ENCODE data around the gene PPP1R37.
"Not testable (repeated sequence)": the region's sequence is repeated elsewhere in the genome, so short reads cannot be mapped to it uniquely, and the experiment has no call there.

Gene PPP1R37

GRCh38 chr19:45115809-45116615 is 23.0 kb downstream of the PPP1R37 start:
- no peak for DNase-seq

- no peak for DNase-seq
Measured at GRCh38 chr19:45117167-45117594, 24.2 kb downstream of the PPP1R37 start.

DNA sequence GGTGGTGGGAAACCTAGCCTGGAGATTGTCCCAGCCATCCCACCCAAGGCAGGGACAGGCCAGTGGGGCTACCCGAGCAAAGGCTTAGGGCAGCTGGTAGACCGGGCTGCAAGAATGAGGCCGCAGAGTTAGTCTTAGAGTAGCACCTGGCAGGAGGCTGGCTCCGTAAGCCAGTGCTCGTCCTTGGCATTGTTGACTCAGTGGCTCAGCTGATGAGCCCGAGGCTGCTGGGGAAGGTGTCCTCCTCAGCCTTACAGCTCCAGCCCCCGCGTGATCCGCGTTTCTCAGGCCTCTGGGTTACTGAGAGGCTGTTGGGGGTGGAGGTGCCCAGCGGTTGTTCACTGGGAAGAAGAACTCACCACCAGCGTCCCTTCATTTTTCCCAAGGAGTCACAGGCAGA is 24.7 kb downstream of the PPP1R37 start:
- no peak for DNase-seq

- no peak for DNase-seq
Measured at GRCh38 chr19:45118106-45118505, 25.1 kb downstream of the PPP1R37 start.

DNA sequence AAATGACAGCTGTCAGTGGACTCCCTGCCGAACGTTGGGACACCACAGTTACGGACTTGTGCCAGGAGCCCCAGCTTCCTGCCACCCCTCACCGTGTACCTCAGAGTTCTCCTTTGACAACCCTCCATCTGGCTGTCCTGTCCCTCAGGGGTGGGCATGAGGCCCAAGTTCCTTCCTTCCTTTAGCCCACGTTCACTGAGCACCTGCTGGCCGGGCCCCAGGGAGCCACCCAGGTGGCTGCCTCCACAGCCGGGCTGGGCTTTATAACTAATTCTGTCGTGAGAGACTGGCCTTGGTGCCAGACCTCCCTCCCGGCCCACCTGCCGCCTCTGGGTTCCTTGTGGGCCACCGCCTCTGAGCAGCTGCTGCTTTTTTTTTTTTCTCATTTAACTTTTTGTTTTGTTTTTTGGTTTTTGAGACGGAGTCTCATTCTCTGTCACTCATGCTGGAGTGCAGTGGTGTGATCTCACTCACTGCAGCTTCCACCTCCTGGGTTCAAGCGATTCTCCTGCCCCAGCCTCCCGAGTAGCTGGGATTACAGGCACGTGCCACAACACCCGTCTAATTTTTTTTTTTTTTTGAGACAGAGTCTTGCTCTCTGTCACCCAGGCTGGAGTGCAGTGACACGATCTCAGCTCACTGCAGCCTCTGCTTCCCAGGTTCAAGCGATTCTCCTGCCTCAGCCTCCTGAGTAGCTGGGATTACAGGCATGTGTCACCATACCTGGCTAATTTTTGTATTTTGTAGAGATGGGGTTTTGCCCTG is 25.8 kb downstream of the PPP1R37 start:
- DNase-seq: not testable (repeated sequence)

DNA sequence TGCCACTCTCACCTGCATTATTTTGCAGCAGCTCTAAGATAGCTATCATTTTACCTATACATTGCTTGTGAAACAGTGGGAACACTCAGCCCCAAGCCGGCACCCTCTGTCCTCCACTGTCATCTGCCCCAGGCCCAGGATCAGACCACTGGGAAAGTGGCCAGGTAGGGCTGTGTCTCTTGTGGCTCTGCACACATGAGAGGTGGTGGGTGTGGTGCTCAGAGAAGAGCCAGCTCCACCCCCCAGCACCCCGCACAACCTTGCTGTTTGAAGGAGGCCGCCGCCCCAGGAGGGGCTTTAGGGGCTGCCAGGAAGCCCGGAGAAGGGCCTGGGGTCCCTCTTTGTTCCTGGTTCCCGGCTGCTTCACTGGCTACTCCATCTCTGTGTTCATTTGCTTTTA is 26.6 kb downstream of the PPP1R37 start:
- DNase-seq: no peak

DNA sequence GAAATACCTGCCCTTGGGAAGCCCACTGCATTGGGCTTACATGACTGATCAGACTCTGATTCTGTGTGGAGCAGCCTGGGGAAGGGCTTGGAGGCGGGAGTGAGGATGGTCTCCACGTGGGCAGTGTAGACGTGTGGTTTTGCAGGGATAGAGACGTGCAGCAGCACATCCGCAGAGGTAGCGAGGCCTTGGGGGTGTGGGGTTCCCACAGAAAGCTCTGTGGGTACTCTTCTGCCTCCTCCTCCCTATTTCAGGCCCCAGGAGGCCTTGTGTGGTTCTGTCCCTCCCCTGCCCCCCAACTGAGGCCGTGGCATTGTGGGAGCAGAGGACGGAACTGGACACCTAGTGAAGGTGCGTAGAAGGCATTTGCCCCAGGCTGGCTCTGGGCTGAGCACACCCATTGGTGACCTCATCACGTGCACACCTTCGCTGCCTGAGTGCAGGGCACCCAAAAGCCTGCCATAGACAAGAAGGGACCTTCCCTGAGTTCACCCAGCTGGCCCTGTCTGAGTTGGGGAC is 28.9 kb downstream of the PPP1R37 start:
- no peak for DNase-seq

GRCh38 chr19:45122832-45123231 is 29.9 kb downstream of the PPP1R37 start:
- no peak for DNase-seq

DNA sequence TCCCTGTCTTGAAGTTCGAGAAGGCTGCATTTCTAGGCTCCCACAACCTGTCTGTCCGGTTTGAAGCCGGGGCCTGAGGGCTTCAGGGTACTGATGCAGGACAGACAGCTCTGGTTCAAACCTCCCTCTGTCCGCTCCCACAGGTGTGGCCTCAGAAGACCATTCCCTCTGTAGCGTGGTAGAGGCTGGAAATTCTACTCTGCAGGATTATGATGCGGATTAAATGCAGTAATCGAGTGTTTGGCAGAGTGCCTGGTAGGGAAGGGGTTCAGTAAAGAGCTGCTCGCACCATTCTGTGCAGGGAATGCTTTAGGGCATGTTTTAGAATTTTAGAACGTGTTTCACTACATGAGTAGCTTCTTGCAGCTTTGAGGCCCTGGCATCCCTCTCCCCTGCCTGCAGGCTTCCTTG is 30.5 kb downstream of the PPP1R37 start:
- no peak for DNase-seq

DNA sequence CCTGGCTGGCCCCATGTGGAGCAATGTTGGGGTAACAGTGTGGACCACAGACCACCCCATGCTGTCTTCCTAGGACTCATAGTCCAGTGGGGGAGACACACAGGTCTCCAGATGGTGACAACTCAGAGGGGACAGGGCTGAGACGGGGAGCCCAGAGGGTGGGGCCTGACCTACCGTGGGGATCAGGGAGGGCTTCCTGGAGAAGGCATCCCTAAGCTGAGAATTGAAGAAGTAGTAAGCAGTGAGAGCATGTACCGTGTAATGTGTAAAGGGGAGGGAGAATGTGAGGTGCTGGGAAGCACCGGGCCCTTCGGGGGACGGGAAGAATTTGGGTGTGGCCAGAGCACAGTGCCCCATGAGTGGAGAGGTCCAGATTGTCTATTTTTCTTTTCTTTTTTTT is 31.0 kb downstream of the PPP1R37 start:
- no peak for DNase-seq

GRCh38 chr19:45125360-45125759 is 32.4 kb downstream of the PPP1R37 start:
- DNase-seq: no peak

DNA sequence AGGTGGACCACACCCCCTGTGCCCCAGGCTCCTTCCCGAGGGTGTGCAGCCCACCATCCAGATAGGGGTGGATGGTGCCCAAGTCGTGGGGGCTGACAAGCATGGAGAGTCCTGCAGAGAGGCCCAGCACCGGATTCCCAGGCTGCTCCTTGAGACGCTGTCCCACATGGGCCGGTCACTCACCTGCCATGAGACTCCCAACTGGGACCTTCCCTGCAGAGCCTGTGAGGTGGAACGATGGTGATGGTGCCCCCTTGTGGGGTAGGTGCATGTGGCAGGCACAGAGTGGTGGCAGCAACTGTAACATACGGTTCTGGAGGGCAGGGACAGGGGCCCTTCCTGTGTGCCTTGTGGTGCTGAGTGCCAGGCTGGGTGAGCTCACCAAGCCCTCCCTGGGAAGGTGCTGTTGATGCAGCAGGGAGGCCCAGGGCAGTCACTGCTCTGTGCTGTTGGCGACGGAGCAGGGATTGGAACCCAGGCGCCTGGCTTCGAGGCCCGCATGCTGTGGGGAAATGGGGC is 33.1 kb downstream of the PPP1R37 start:
- no peak for DNase-seq

GRCh38 chr19:45126654-45127053 is 33.7 kb downstream of the PPP1R37 start:
- no peak for DNase-seq

DNA sequence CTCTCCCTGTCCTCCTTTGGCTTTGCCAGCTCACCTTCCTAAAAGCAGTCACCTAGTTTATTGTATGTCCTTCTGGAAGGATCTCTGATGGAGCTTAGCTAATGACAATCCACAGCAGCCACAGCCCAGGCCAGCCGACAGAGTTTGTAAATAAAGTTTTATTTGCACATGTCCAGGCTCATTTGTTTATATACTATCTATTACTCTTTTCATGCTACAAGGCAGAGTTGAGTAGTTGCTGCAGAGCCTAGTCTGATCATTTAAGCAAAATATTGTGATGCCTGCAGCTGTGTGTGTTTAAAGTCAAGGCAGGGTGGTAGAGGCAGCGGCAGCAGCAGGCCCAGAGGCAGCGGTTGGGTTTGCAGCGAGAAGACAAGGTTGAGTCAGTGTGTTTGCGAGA is 35.2 kb downstream of the PPP1R37 start:
- DNase-seq: no peak

DNA sequence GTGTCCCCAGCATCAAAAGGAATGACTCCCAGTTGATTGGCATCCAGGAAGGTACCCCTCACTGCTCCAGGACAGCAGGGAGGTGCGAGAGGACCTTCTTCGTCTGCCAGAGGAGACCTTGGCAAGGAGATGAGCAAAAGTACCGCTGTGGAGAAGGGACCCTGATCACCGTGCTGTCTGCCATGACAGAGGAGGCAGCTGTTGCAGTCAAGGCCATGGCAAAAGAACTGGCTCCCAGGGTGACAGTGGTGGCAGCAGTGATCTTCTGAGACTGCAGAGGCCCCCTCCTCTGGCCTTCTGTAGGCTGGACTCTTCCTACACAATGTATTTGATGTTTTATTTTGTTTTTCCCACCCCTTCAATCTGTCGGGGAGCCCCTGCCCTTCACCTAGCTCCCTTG is 35.8 kb downstream of the PPP1R37 start:
- DNase-seq: no peak

DNA sequence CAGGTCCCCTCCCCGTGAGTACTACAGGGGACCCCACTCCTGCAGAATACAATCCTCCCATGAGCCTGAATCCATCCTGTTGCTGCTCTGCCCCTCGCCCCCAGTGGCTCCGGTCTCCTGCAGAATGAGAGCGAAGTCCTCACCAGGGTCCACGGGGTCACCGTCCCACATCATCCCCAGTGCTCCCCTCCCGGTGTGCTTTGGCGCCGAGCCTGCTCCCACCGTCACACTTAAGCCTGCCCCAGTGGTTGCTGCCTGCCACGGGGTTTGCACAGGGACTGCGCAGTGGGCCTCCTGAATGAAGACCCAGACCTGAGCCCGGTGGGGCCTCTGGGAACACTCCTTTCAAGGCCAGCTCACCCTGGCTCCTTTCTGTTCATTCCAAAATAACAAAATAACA is 37.3 kb downstream of the PPP1R37 start:
- no peak for DNase-seq

- DNase-seq: no peak
Measured at GRCh38 chr19:45130888-45131615, 38.1 kb downstream of the PPP1R37 start.

GRCh38 chr19:45133661-45134060 is 40.7 kb downstream of the PPP1R37 start:
- no peak for DNase-seq

DNA sequence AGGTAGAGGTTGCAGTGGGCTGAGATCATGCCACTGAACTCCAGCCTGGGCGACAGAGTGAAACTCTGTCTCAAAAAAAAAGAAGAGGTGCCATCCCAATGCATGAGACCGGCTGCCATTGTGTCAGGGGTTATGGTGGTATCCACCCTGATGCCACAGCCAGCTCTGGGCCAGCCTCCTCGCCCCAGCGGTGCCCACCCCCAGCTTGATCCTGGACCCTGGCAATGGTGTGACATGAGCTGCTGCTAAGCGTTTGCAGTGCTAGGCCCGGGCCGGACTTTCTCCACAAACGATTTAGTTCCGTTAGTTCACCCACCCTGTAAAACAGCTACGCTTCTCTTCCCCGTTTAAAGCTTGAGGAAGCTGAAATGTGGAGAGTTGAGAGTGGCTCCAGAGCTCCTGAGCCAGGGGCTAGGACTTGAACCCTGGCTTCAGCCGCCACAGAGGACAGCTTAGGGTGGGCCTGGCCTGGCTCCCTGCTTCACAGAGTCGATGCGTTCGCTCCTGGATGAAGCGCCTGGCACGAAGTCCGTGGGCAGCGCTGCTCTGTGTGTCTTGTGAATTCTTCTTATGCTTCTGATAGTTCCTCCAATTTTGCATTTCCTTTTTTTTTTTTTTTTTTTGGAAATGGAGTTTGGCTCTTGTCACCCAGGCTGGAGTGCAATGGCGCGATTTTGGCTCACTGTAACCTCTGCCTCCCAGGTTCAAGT is 42.4 kb downstream of the PPP1R37 start:
- no peak for DNase-seq

DNA sequence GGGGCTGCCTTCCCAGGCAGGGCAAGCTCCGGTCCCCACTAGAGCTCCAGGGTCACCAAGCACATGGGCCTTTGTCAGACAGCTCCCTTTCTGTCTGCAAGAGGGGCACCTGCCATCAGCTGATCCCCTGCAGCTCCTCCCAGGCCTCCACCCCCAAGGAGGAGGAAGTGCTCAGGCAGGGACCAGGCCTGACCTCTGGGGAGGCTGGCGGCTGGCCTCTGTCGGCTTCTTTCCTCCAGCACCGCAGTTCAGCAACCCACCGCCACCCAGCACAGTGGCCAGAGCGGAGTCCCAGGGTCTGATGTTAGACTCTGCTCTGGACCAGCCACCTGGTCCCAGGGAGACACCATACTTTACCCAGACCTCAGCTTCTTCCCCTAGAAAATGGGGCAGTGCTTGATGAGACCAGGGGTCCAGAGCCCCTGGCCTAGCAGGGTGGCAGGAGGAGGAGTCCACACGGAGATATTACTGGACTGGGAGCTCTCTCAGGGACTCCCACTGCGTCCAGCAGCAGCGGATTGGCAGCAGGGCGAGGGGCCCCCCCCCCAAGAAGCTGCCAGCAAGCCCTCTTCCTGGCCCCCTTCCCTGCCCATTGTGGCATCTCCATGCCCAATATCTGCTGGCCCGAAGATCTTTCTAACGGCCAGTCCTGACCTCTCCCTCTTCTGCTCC is 43.7 kb downstream of the PPP1R37 start:
- no peak for DNase-seq

DNA sequence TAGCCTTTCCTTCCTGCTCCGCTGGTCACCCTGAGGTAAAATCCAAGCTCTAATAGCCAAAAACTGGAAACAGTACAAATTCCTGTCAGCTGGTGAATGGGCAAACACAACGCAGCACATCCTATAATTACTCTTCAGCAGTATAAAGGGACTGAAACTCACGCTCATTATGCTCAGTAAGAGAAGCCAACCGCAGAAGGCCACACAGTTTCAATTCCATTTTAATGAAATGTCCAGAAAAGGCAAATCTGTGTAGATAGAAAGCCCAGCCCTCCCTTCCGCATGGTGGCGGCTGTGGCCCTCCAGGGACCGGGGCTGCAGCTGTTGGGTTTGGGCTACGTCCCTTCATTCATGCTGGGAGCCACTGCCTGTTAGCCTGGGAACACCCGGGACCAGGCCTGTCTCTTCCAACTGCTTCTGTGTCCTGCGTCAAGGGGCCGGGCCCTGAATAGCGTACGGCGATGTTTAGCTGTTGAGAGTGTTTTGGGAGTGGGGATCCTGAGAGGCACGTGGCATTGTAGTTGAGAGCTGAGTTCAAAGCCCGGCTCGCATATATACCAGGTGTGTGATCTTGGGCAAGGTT is 44.3 kb downstream of the PPP1R37 start:
- DNase-seq: no peak
